GM12874 (cell line): Measurements from ENCODE around the gene ITPKB.

Experiments used
- TF ChIP-seq, protein P1 (sequence below): IDR thresholded peaks from 2 replicates; pipeline ENCODE4 v1.5.1; 2011; ENCODE audit warnings: low read depth, mild to moderate bottlenecking, control low read depth, low read length, moderate library complexity; ENCODE audit not compliant: insufficient read depth

Gene ITPKB

DNA sequence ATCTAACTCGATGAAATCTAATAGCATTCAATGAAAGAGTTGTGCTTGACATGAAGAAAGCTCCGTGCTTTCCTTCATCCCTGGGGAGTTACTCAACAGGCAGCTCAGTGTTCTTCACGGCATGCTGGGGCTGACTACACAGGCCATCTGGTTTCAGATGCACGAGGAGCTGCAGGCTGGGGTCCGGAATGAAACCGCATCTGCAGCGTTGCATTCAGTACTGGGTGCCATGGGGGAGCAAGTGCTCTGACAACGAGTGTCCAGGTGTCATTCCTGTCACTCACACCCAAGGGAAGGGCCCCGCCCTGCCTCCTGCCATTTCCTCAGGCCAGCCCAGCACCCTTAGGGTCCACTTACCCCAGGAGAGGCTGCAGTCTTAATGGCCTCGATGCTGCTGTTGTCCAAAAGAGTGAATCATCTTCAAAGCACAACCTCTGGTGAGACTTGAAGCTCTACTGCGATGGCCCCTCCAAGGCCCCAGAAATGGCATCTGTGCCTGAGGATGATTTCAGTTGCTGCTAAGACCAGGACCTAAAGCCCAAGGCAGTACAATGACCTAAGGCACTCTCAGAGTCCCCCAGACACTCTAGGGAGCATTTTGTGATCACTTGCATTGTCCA is 129.1 kb downstream of the ITPKB start:
- TF ChIP-seq, protein P1, sequence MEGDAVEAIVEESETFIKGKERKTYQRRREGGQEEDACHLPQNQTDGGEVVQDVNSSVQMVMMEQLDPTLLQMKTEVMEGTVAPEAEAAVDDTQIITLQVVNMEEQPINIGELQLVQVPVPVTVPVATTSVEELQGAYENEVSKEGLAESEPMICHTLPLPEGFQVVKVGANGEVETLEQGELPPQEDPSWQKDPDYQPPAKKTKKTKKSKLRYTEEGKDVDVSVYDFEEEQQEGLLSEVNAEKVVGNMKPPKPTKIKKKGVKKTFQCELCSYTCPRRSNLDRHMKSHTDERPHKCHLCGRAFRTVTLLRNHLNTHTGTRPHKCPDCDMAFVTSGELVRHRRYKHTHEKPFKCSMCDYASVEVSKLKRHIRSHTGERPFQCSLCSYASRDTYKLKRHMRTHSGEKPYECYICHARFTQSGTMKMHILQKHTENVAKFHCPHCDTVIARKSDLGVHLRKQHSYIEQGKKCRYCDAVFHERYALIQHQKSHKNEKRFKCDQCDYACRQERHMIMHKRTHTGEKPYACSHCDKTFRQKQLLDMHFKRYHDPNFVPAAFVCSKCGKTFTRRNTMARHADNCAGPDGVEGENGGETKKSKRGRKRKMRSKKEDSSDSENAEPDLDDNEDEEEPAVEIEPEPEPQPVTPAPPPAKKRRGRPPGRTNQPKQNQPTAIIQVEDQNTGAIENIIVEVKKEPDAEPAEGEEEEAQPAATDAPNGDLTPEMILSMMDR = no peak

DNA sequence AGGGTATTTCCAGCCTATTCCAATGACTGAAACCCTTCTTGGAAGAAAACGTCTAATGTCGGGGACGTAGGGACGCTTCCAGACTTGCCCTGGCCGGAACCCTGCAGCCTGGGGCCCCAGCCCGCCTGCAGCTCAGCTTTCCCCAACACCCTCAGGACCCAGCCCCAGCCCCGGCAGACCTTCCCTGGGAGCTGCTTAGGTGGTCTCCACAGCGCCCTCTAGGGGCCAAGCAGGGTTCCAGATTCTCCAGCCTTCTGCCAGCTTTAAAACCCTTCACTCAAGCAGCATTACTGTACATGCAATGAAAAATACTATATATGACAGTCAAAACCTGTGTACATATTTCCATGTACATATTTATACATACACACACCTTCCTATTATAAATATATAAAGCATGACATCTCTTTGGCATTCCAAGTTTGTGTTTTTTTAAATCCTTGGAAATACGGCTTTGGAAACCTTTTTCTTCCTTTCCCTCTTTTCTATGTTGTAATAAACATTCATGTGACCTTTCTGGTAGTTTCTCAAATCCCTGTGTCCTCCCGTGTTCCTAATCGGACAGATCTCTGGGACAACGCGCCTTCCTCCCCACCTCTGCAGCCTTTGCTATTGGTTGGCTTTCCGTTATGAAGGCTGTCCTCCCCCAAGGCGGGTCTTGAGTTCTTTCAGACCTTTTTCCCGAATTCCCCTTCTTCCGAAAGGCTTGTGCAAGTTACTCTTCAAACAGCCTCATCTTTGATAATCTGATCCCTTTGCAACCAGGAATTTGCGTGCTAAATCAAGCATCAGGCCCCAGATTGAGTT is 130.2 kb downstream of the ITPKB start:
- TF ChIP-seq, protein P1 = peak; percentile 86

DNA sequence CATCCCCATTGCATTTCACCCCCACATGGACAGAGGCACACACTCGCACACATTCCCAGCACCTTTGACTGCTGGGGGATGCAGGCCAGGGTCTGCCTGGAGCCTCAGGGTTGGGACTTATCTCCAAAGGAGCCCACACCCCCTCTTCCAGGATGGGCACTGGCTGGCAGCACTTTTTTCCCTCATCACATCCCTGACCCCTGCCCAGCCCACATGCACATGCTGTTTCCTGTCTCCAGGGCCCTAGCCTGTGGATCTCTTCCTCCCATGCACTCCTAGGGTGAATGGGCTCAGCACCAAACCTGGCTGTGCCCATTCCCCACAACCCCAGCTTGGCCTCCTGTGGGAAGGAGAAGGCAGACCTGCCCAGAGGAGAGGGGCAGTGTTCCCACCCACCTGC is 131.3 kb downstream of the ITPKB start:
- TF ChIP-seq, protein P1 = no peak

DNA sequence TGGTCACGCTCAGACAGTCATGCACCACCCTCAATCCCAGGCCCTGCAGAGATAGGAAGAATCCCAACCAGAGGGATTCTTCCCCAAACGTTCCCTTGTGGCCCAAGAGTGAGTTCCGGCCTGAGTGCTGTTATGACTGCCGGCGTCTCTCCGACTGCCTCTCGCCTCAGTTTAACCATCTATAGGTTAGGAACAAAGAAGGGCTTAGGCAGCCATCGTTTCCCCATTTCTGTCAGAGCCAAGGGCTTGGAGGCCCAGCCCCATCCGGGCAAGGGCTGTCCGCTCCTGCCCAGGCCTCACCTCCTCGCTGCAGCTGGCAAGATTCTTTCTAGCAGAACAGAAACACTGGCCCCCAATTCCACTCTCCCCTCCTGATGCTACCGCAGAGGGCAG is 131.8 kb downstream of the ITPKB start:
- TF ChIP-seq, protein P1 = no peak

DNA sequence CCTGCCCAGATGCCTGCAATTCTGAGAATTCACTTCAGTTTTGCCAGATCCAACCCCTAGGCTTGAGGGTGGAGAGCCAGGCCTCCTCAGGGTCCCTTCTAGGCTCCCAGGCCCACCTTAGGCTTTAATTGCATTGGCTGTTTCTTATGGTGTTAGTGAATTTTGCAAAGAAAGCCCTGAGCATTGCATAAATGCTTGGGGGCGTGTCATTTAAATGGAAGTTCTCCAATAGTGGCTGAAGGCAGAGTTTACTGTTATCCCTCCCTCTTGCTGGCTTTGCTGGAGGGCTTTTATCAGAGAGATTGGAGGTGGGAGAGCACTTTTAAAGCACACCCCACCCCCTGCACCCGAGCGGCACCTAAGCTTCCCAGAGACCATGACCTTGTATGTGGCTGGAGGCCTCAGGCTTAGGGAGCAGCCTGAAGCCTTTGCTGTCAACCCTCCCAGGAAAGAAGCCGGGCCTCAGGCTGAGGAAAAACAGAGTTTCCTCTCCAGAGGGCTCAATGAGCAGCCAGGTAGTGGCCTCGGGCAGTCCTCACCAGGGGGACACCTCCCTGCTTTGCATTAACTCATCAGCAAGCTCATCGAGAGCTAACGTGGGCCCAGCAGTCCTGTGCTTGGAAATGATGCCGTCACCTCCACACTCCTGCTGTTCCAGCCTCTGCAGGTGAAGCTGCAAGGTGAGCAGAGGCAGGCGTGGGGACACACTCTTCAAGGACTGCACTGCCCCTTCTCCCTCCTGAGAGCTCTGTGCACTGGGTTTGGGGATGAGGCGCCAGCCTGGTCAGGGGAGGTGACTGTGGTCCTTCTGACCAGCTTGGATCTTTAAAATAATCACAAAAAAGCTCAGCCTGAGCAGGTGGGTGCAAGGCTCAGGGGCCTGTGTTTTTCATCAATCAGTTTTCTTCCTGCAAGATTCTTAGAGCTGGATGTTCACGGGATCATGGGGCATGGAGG is 132.5 kb downstream of the ITPKB start:
- TF ChIP-seq, protein P1 = no peak

DNA sequence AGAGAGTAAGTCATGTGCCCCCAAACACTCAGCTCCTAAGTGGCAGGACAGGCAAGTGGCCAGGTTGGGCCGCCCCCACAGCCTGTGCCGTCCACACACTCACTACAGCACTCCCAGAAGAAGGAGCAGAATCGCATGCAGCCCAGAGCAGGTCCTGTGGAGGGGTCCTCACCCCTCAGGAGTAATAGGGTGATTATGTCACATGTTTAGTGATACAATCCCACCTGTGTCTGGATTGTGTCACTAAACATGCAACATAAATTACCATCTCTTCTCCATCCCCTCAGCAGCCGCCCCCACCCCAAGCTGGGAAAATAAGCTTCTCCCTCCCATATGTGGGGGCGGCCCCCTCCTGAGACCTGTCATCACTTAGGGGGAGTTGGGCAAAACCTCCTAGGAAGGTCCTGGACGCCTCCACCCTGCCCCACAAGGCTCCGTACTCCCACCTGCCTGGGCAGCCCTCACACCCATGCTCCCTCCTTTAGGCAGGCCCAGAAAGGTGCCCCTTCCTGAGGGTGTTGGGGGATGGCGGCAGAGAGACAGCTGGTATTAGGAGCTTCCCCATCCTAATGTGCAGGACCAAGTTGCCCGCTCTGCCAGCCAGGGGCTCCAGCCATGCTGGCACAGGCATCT is 133.6 kb downstream of the ITPKB start:
- TF ChIP-seq, protein P1 = no peak
